Skin epidermis (tissue), 12 donors: ENCODE measurements around the gene VAMP4.
"Not testable (repeated sequence)": the region's sequence is repeated elsewhere in the genome, so short reads cannot be mapped to it uniquely, and the experiment has no call there.

Experiments
- H3K27ac ChIP-seq, 21 experiments: fragments of 200-600 bp; sonication (generic) in 11 of 21; one replicate each; pipeline ENCODE4 v1.5.0; 2020; ENCODE audit warnings: mild to moderate bottlenecking in 3 of 21, inconsistent platforms in 2 of 21, moderate library complexity in 2 of 21
- H3K4me3 ChIP-seq, 7 experiments: fragments of 200-600 bp; sonication (generic) in 2 of 7; one replicate each; pipeline ENCODE4 v1.5.0; 2020; ENCODE audit warnings: inconsistent platforms in 2 of 7, mild to moderate bottlenecking in 2 of 7, moderate library complexity in 1 of 7

The VAMP4 gene

DNA sequence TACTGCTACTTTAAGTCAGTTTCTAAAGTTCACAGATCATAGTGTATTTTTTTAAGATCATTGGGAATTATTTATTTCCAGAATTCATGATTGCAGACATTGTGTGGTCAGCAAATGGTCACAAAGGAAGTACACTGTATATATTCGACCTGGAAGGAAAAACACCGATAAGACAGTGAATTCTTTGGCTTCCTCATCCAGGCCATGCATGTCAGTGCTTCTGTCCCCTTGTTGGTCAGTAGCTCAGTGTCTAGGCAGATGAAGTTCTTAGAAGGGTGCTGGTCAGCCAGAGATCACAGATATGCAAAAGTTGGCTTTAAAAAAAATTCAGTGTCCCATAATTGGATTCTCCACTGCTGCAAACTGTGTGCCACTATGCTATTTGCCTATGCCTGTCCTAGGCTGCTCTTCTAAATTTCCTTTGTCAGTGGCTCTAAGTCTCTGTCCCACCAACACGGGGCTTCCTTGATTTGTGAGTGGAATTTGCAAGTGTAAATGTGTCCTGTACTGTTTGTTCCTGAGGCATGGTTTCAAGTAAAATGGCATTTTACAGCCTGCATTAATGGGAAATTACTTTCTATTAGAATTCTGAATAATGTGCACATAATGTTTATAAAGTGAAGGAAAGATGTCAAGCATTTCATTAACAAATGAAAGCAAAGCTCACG lies 12.0 kb upstream of the VAMP4 start:
- no peak overlapping the region for H3K4me3 ChIP-seq
- peak overlapping the region in 3 of 21 experiments; percentile 17 to 78 (median 39) for H3K27ac ChIP-seq

DNA sequence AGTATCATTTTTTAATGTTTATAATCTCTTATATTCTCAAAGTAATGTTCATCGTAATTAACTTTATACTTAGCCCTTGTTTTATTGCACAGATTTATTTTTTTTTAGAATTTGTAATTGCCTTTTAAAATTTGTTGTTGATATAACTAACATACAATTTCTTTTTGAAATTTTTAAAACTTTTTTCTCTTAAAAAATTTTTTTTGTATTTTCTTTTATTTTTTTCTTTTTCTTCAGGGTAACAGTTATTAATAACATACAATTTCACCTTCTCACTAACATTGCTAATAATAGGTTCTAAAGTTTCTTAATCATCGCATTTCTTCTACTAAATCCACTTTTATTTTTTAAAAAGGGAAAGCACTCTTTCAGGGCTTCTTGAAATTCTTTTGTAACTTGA lies 11.3 kb upstream of the VAMP4 start:
- Histone ChIP-seq H3K4me3 (no peak overlapping the region), H3K27ac (no peak overlapping the region)

DNA sequence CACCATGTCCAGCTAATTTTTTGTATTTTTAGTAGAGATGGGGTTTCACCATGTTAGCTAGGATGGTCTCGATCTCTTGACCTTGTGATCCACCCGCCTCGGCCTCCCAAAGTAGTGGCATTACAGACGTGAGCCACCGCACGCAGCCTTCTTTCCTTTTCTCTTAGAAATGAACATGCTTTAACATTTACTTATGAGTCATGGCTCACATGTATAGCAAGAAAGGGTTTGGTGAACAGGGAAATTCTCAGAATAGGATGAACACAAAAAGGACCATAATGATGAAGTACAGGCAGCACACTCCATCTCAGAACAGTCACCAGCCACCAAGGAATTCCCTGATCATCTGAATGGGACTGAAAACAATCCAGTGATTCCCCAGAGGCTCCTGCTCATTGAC lies 9.4 kb upstream of the VAMP4 start:
- no peak overlapping the region for H3K27ac ChIP-seq
- no peak overlapping the region for H3K4me3 ChIP-seq

DNA sequence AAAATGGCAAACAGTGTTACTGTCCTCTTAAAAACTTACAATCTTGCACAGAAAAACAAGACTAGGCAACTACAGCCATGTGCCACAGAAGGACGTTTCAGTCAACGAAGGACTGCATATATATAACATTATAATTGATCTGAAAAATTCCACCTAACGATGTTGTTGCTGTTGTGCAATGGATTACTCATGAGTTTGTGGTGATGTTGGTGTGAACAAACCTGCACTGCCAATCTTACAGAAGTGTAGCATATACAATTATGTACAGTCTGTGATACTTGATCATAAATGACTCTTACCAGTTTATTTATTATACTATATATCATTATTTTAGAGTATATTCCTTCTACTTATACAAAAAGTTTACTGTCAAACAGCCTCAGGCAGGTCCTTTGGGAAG lies 6.8 kb upstream of the VAMP4 start:
- Histone ChIP-seq H3K4me3 (no peak overlapping the region), H3K27ac (no peak overlapping the region)

DNA sequence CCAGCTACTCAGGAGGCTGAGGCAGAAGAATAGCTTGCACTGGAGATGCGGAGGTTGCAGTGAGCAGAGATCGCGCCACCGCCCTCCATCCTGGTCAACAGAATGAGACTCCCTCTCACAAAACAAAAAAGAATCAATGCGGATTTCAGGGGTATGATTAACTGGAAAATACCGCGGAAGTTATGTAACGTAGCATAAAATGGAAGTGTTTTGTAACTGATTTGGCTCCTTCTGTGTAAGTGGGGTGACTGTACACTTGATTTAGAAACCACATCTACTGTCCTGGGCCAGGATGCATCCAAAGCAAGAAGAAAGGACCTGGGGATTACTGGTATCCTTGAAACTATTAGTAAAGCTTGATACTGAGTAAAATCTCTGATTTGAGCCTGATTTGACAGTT lies 3.1 kb upstream of the VAMP4 start:
- H3K4me3 ChIP-seq, result no peak overlapping the region
- H3K27ac ChIP-seq, result no peak overlapping the region

DNA sequence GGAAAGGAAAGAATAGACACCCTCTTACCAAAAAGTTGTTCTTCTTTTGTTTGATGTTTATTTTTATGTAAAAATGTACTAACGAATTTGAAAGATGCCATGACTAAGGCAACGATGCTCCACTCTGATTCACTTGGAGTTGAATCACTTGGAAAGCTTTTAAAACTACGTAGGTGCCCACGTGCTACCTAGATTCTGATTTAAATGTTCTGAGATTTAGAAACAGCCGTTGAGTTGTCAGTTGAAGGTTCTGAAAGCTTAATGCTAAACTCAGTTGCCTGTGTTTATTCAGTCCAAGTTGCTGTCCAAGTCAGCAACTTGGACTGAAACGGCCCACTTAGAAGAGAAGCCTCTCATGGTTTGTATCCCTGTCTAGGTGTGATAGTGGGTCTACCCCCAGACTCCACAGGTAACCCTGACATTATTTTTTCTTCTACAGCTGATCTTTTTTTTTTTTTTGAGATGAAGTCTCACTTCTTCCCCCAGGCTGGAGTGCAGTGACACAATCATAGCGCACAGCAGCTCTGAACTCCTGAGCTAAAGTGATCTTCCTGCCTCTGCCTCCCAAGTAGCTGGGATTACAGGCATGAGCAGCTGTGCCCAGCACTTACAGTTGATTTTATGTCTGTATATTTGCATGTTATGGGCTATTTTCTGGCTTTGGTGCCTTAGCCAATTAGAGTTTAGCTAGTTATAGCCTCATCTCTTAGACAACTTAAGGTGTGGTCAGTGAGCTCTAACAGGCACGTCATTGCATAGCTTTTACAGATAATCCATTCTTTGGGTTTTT lies 1.4 kb upstream of the VAMP4 start:
- Histone ChIP-seq H3K4me3 (peak overlapping the region in 5 of 7 experiments; percentile 77 to 96 (median 95)), H3K27ac (peak overlapping the region in 19 of 21 experiments; percentile 92 to 98 (median 96))

DNA sequence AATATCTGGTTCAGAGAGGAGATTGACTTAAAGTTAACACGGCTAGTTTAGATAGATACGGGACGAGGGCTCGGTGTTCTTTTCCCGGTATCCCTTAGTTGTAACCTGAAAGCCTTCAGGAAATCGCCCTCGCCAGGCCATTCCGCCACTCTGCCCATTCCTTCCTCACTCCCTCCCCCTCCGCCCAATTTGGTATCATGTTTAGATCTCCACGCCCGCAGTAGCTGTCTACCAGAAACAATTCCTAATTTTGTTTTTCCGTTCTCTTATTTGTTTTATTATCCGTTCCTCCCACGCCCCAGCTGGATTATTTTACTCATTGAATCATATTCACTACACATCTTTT lies 685 bp upstream of the VAMP4 start:
- peak overlapping the region; percentile 83 to 98 (median 95) for H3K27ac ChIP-seq
- H3K4me3 ChIP-seq, result peak overlapping the region; percentile 77 to 96 (median 82)

DNA sequence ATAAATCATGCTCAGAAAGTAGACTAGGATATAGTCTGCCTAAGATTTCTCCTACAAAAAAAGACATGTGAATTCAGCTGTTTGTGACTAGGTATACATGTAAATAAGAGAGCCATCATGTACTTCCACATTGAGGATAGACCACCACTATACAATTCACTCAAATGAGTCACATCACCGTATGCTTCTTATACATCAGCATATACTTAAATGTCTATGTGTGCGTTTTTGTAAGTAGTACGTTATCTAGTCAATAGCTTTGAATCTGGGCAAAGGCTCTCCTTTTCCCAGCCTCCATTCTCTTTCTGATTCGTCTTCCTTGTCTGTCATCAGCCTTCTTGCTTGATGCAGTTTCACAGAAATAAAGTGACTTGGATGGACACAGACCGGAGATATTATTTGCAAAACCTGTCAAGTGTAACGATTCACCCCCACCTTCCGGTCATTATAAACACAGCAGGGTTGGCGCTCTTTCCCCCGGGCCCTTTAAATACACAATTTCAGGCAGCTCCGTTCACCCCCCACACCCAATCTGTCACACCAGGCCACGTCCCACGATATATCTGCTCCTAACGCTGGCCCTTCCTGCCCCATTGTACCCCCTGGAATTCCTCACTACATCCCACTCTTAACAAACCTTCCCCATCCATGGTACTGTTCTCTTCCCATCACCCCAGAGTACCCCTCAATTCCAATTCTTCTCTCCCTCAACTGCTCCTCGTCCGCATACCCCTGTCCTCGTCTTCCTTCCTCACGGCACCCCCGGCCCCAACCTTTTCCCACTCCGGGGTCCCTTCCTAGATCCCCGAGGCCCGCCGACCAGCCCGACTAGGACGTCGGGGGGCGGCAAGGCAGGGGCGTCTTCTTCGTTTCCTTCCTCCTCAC lies 636 bp downstream of the VAMP4 start:
- Histone ChIP-seq H3K27ac (peak overlapping the region; percentile 83 to 98 (median 95)), H3K4me3 (peak overlapping the region; percentile 77 to 96 (median 82))

DNA sequence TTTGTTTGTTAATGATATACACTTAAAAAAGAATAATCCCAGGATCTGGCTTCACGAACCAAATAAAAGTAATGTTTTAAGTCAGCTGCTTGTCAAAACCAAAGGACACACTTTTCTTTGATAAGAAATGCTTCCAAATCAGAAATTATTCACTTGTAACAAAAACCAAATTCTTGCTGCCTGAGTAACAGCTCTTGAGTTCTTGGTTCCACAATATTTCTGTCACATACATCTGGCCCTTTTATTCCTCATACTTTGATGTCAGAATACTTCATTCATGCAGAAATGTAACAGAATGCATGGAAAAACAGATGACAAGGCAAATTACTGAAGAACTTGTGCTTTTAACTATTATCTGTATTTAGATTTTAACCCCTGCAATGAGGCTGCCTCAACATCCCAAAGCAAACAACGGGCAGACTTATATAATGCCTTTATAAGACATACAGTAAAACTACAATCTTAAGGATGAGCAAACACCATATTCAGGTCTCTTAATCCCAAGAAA lies 1.5 kb downstream of the VAMP4 start:
- peak overlapping the region in 3 of 7 experiments; percentile 80 to 96 (median 82) for H3K4me3 ChIP-seq
- H3K27ac ChIP-seq, result peak overlapping the region in 8 of 21 experiments; percentile 93 to 97 (median 96)

DNA sequence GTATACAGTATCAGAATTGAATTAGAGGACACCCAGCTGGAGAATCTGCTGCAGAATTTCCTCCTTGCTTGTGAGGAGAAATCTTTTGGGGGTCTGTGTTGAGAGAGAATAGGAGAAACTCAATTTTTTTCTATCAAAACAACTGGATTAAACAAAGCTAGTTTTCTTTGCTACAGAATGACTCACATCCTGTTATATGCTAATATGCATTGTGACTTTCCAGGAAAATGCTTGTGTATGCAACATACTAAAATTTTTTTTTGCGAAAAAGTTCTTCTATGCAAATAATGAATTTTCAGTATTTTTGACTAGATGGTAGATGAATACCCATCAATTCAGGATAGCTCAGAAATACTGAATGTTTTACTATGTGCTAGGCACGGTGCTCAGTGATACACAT lies 2.2 kb downstream of the VAMP4 start:
- Histone ChIP-seq H3K4me3 (no peak overlapping the region), H3K27ac (peak overlapping the region in 7 of 21 experiments; percentile 4 to 95 (median 34))

DNA sequence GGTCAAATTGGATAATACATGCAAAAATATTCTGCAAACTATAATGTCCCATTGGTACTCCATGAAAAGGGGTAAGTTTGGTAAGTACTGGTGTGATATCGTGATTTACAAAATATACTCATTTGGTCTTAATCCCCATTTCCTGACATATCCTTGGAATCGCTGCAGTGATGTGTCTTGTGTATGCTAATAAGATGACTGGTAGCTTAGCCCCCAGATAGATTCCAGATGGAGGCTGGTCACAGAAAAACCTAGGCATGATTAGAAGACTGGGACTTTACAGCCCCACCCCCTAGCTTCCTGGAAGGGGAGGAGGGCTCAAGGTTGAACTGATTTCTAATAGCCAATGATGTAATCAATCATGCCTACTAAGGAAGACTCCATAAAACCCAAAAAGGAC lies 3.0 kb downstream of the VAMP4 start:
- Histone ChIP-seq H3K4me3 (no peak overlapping the region), H3K27ac (peak overlapping the region in 7 of 21 experiments; percentile 4 to 95 (median 34))

DNA sequence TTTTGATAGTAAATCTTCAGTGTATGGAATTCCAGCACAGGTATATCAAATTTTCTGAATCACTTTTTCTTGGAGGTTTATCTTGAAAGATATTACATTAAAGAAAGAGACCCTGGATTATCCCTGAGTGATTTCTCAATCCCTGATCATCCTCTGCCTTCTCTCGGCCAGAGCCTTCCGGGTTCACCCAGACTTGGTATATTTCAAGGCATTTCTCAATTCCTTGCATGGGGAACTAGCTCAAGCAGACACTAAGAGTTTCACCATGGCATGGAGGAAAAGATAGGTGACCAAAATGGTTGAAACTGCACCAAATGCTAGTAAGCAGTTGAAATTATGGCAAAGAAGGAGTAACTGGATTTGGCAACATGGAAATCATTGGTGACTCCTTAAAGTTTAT lies 5.7 kb downstream of the VAMP4 start:
- Histone ChIP-seq H3K4me3 (no peak overlapping the region), H3K27ac (no peak overlapping the region)

DNA sequence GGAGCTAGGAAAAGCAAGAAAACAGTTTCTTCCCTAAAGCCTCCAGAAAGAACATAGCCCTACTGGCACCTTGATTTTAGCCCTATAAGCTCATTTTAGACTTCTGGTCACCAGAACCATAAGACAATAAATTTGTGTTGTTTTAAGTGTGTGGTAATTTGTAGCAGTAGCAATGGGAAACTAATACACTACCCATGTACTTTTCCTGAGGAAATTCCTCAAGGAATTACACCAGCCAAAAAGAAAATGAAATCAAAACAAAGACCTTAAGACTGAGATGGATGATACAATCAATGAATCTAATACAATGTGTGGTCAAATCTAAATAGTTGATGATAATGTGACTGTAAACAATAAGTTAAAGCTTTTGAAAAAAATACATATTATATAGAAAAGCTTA lies 11.8 kb downstream of the VAMP4 start:
- Histone ChIP-seq H3K4me3 (no peak overlapping the region), H3K27ac (no peak overlapping the region)

DNA sequence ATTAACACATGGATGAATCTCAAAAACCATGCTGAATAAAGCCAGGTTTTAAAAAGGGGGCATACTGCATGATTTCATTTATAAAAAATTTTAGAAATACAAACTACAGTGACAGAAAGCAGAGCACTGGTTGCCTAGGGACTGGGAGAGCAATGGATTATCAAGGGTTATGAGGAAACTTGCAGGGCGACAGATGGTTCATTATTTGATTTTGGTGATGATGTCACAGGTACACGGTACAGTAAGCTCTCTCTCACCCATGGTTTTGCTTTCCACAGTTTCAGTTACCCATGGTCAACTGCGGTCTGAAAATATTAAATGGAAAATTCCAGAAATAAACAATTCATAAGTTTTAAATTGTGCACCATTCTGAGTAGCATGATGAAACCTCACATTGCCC lies 14.1 kb downstream of the VAMP4 start:
- no peak overlapping the region for H3K4me3 ChIP-seq
- no peak overlapping the region for H3K27ac ChIP-seq

DNA sequence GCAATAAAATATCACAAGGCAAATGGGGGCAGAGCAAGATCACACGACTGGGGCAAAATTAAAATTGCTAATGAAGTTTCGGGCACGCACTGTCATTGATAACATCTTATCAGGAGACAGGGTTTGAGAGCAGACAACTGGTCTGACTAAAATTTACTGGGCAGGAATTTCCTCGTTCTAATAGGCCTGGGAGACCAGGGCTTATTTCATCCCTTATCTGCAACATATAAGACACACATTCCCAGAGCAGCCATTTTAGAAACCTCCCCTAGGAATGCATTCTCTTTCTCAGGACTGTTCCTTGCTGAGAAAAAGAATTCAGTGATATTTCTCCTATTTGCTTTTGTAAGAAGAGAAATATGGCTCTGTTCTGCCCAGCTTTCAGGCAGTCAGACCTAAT lies 18.7 kb downstream of the VAMP4 start:
- H3K4me3 ChIP-seq, result not testable (repeated sequence)

DNA sequence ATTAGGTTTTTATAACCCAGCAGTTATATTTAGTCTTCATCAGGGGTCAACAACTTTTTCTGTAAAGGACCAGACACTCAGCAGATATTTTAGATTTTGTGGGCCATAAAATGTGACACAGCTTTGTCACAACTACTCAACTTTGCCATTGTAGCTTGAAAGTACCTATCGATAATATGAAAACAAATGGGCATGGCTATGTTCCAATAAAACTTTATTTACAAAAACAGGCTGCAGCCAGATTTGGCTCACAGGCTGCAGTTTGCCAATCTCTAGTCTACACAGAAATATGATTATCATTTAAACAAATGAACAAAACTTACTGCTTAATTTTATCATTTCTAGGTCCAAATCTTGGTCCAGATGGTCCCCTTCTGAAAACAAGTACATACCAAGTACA lies 23.0 kb downstream of the VAMP4 start:
- Histone ChIP-seq H3K27ac (no peak overlapping the region), H3K4me3 (no peak overlapping the region)

More for the DNA sequence above, 18.7 kb downstream of the VAMP4 start:
- H3K27ac ChIP-seq, result not testable (repeated sequence)

DNA sequence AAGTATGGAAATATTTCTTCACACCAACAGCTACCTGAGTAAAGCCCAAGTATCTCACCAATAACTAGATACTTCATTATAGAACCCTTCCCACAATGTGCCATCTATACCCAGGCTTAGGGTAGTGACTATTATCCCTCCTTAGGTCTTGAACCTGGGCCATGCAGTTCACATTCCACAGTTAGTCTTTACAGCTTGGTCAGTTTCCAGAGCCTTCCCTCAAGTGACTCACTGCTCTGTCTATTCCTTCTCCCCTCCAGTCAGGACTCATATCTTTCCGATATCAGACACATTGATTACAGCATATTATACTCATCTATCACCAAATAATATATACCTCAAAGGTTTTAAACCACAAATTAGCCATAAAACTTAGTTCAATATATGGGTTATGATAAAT lies 23.6 kb downstream of the VAMP4 start:
- H3K27ac ChIP-seq, result no peak overlapping the region
- no peak overlapping the region for H3K4me3 ChIP-seq

DNA sequence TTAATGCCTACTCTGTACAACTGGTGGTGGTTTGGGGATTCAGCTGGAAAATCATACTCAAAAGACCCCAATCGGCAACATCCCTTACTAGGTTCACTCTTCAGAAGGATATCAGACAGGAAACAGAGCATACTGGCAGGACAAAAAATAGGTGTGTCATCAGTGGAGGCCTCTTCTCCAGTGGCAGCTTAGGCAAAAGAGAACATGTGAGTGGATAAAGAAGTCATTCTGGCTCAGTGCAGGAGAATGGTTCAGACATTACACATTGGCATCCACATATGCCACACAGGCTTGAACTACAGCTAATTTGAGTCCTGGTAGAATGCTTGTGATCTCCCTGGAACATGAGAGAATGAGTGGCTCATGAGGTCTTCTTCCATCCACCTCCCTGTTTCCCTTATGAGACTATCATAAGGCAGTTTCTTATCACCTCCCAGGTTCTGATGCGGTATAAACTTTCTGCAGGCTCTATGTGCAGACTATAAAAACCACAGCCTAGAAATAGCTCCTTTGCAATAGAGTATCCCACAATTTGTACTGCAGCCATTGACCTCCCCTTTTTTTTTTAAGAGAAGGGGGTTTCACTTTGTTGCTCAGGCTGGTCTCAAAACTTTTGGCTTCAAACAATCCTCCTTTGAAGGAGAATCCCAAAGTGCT lies 24.7 kb downstream of the VAMP4 start:
- no peak overlapping the region for H3K4me3 ChIP-seq
- H3K27ac ChIP-seq, result no peak overlapping the region

DNA sequence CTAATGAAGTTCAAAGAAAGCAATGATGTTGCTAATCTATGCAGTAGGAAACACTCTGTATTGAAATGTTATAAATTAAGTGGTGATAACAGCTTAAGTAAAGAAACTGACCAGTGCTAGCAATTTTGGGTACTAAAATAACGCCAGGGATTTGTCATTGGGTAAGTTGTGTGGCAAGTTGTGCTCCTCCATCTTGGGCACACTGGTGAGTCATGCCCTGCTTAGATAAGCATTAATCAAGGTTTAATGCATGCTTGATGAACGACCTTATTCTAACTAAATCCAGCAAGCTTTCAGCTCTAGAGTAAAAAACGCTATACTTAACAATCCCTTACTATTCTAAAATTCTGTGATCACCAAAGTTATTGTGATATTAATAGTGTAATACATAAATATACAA lies 25.2 kb downstream of the VAMP4 start:
- no peak overlapping the region for H3K27ac ChIP-seq
- H3K4me3 ChIP-seq, result no peak overlapping the region

DNA sequence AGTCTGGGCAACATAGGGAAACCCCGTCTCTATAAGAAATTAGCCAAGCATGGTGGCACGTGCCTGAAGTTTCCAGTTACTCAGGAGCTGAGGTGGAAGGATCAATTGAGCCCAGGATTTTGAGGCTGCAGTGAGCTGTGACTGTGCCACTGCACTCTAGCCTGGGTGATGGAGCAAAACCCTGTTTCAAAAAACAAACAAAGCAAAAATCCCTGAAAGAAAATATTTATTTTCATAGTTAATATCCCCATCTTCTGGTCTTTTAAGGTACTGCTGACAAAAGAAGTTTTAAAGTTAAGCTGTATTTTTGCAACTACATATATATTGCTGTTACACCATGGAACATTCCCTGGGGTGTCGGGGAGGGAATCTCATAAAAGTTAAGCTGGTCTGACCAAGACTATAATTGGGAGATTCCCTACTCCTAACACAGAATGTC lies 26.0 kb downstream of the VAMP4 start:
- no peak overlapping the region for H3K27ac ChIP-seq
- no peak overlapping the region for H3K4me3 ChIP-seq
